GM23248 (cell line): ENCODE results near the gene NPR2. TPM values are rescaled to one million over a fixed set of nuclear protein-coding genes. Genes with fewer than 3 reads are reported as not detected.

Experiments
- DNase-seq: peaks from one replicate; pipeline ENCODE4 v3.0.0-alpha.2; 2015
- H2AFZ ChIP-seq: fragments of 200-600 bp; sonication (generic); 2 replicates; pipeline ENCODE4 v1.6.1; 2016; ENCODE audit warnings: antibody characterized with exemption
- H3F3A ChIP-seq: fragments of 200-600 bp; sonication (generic); 2 replicates; pipeline ENCODE4 v1.6.1; 2016; ENCODE audit warnings: mild to moderate bottlenecking, antibody characterized with exemption, mixed run types; ENCODE audit not compliant: insufficient read depth
- H3K27ac ChIP-seq: fragments of 200-600 bp; sonication (generic); 2 replicates; pipeline ENCODE4 v1.5.1; 2016; ENCODE audit warnings: mild to moderate bottlenecking
- H3K27me3 ChIP-seq: fragments of 200-600 bp; sonication (generic); replicated peaks from 2 replicates; pipeline ENCODE4 v1.6.1; 2016; ENCODE audit warnings: mild to moderate bottlenecking; ENCODE audit not compliant: insufficient read depth
- H3K36me3 ChIP-seq: fragments of 200-600 bp; sonication (generic); 2 replicates; pipeline ENCODE4 v1.6.1; 2016; ENCODE audit warnings: low read depth, mild to moderate bottlenecking
- H3K4me1 ChIP-seq: fragments of 200-600 bp; sonication (generic); 2 replicates; pipeline ENCODE4 v1.6.1; 2016; ENCODE audit warnings: mild to moderate bottlenecking; ENCODE audit not compliant: insufficient read depth
- H3K4me2 ChIP-seq: fragments of 200-600 bp; sonication (generic); one replicate; pipeline ENCODE4 v1.6.1; 2016; ENCODE audit warnings: mild to moderate bottlenecking; ENCODE audit not compliant: unreplicated experiment
- H3K4me3 ChIP-seq: fragments of 200-600 bp; sonication (generic); 2 replicates; pipeline ENCODE4 v1.5.1; 2016; ENCODE audit warnings: mild to moderate bottlenecking
- H3K79me2 ChIP-seq: fragments of 200-600 bp; sonication (generic); 2 replicates; pipeline ENCODE4 v1.6.1; 2016; ENCODE audit warnings: mild to moderate bottlenecking; ENCODE audit not compliant: insufficient read depth
- H3K9ac ChIP-seq: fragments of 200-600 bp; sonication (generic); 2 replicates; pipeline ENCODE4 v1.6.1; 2016; ENCODE audit warnings: mild to moderate bottlenecking
- H3K9me2 ChIP-seq: fragments of 200-600 bp; sonication (generic); 2 replicates; pipeline ENCODE4 v1.6.1; 2016; ENCODE audit warnings: mixed run types, mild to moderate bottlenecking, moderate library complexity; ENCODE audit not compliant: insufficient read depth
- H3K9me3 ChIP-seq: fragments of 200-600 bp; sonication (generic); one replicate; pipeline ENCODE4 v1.6.1; 2017; ENCODE audit warnings: low read depth
- H4K20me1 ChIP-seq: fragments of 200-600 bp; sonication (generic); 2 replicates; pipeline ENCODE4 v1.6.0; 2016; ENCODE audit not compliant: insufficient read depth
- EZH2 ChIP-seq: fragments of 200-600 bp; sonication (generic); IDR thresholded peaks from 2 replicates; pipeline ENCODE4 v1.6.1; 2018; ENCODE audit warnings: antibody characterized with exemption, mild to moderate bottlenecking; ENCODE audit not compliant: insufficient read depth, poor library complexity, severe bottlenecking
- EZH2phosphoT487 ChIP-seq: fragments of 200-600 bp; sonication (generic); IDR thresholded peaks from 2 replicates; pipeline ENCODE4 v1.6.1; 2018; ENCODE audit warnings: antibody characterized with exemption, moderate library complexity, mild to moderate bottlenecking, low read depth; ENCODE audit not compliant: insufficient read depth
- WGBS, 2 experiments: methylation state at CpG; one replicate each; pipeline ENCODE4 v1.1.6; 2015 to 2017; ENCODE audit warnings: low lambda C conversion rate in 2 of 2, low coverage in 1 of 2; ENCODE audit errors: missing lambda C conversion rate in 2 of 2; 5-methylcytosine and 5-hydroxymethylcytosine counted together
- in situ Hi-C: fragments of 300-500 bp; cut with MboI; formaldehyde crosslinking; loops from 2 replicates; pipeline ENCODE4 v1.15.0; 2020
- polyA plus RNA-seq: library from polyadenylated mRNA; unstranded; fragments of >200 nt; fragmentation: Nextera tagmentation; extraction: Ambion mirVana; gene quantifications from 2 replicates; pipeline ENCODE4 v1.2.1, GENCODE V29; 2016
- total RNA-seq: library from RNA; depleted of rRNA; stranded (reverse); fragments of >200 nt; shearing (Covaris generic); gene quantifications from 2 replicates; pipeline ENCODE4 v1.2.3, GENCODE V29; 2014

Gene NPR2
- total and polyA plus RNA-seq, 2 experiments from 2014 or later, result 11.8 to 26.9 TPM

GRCh38 chr9:35829764-35830096 is 38.3 kb downstream of the NPR2 start:
- H4K20me1 ChIP-seq, result no peaks in the 10 kb centered on the region
- TF ChIP-seq EZH2phosphoT487, result no peak
- no peak for TF ChIP-seq EZH2
- peak overlapping the region; percentile 87 for H3K9ac ChIP-seq

DNA sequence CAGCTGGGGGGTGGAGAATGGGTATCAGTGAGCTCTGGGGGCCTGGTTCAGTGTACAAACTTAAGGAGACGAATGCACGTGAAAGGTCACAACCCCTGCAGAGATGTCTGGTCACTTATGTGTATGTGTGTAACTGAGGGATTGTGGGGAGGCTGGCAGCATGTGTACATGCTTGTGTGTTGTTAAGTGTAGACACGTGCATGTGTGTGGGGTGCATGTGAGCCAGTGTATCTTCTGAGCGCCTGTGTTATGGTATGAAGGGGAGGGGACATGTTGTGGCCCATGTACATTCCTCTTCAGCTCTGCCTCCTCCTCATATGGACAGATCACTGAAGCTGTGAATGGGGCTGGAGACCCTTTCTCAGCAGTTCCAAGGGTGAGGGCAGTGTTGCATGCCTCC is 39.6 kb downstream of the NPR2 start:
- in situ Hi-C loops, result no loop called here
- Histone ChIP-seq H3K27ac (no peak overlapping the region), H3K79me2 (peaks cover 10% of the 10 kb centered on the region; the same call in 1 of the 2 replicates), H3K36me3 (no peaks in the 10 kb centered on the region), H3K9me2 (no peaks in the 10 kb centered on the region), H3K4me1 (peaks cover 26% of the 10 kb centered on the region), H3K4me3 (no peak overlapping the region), H3K27me3 (no peaks in the 10 kb centered on the region), H3F3A (peaks cover 12% of the 10 kb centered on the region), H2AFZ (no peak overlapping the region), H4K20me1 (no peaks in the 10 kb centered on the region), H3K4me2 (no peak overlapping the region), H3K9me3 (no peaks in the 10 kb centered on the region), H3K9ac (no peak overlapping the region)
- no peak for DNase-seq
- TF ChIP-seq EZH2phosphoT487, result no peak
- TF ChIP-seq EZH2, result no peak
- WGBS, 2 experiments, result 52 to 65% methylated on average over 4 of the region's 4 CpGs

More at GRCh38 chr9:35829764-35830096, 38.3 kb downstream of the NPR2 start:
- in situ Hi-C loops, result no loop called here
- no peaks in the 10 kb centered on the region for H3K9me2 ChIP-seq
- peak overlapping the region; percentile 98 for H2AFZ ChIP-seq
- H3K4me1 ChIP-seq, result peaks cover 27% of the 10 kb centered on the region
- H3K79me2 ChIP-seq, result peaks cover 10% of the 10 kb centered on the region; the same call in 1 of the 2 replicates
- peaks cover 12% of the 10 kb centered on the region for H3F3A ChIP-seq
- peak overlapping the region; percentile 83 for H3K4me3 ChIP-seq
- peak overlapping the region; percentile 53 for H3K27ac ChIP-seq
- no peaks in the 10 kb centered on the region for H3K9me3 ChIP-seq
- no peak for DNase-seq
- H3K36me3 ChIP-seq, result no peaks in the 10 kb centered on the region
- no peaks in the 10 kb centered on the region for H3K27me3 ChIP-seq
- 2 to 17% methylated on average over 2 of the region's 2 CpGs for WGBS, 2 experiments
- H3K4me2 ChIP-seq, result peak overlapping the region; percentile 90

DNA sequence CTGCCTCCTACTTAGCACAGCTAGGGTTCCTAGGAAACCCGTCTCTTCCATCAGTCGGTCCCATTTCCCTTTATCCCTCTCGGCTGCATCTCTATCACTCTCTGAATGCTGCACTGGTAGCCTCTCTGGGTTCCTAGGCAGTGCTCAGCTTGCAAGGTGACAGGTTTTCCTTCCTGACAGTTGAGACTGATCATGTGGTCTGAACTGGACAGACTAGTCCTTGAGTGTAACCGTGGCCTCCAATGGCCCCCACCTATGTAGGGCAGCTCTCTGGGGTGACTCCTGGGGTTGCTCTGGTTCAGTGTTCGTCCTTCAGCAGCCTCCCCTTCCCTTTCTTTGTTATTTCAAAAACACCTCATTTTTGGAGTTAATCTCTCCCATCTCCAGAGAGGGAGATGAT is 41.4 kb downstream of the NPR2 start:
- Histone ChIP-seq H3K9me3 (no peaks in the 10 kb centered on the region), H3K9ac (no peak overlapping the region), H4K20me1 (no peaks in the 10 kb centered on the region), H3K4me3 (no peak overlapping the region), H3F3A (no peaks in the 10 kb centered on the region), H3K79me2 (peaks cover 10% of the 10 kb centered on the region; the same call in 1 of the 2 replicates), H3K27me3 (no peaks in the 10 kb centered on the region), H3K9me2 (no peaks in the 10 kb centered on the region), H3K4me2 (no peak overlapping the region), H3K4me1 (peaks cover 10% of the 10 kb centered on the region), H3K27ac (no peak overlapping the region), H3K36me3 (no peaks in the 10 kb centered on the region), H2AFZ (no peak overlapping the region)
- TF ChIP-seq EZH2phosphoT487 (no peak), EZH2 (no peak)
- in situ Hi-C loops, result no loop called here
- WGBS, 2 experiments, result 76 to 78% methylated on average over 5 of the region's 5 CpGs
- DNase-seq, result no peak

GRCh38 chr9:35834260-35835215 is 43.1 kb downstream of the NPR2 start:
- WGBS, 2 experiments, result 82 to 87% methylated on average over 14 of the region's 14 CpGs
- in situ Hi-C loops, result no loop called here
- TF ChIP-seq EZH2phosphoT487, result no peak

More at GRCh38 chr9:35834260-35835215, 43.1 kb downstream of the NPR2 start:
- H3F3A ChIP-seq, result no peaks in the 10 kb centered on the region
- H3K4me1 ChIP-seq, result peaks cover 6% of the 10 kb centered on the region
- H3K36me3 ChIP-seq, result no peaks in the 10 kb centered on the region
- peaks cover 10% of the 10 kb centered on the region; the same call in 1 of the 2 replicates for H3K79me2 ChIP-seq
- no peak overlapping the region for H3K9ac ChIP-seq
- no peaks in the 10 kb centered on the region for H3K9me2 ChIP-seq
- no peak overlapping the region for H3K27ac ChIP-seq
- H4K20me1 ChIP-seq, result no peaks in the 10 kb centered on the region
- no peaks in the 10 kb centered on the region for H3K9me3 ChIP-seq
- H2AFZ ChIP-seq, result no peak overlapping the region
- no peaks in the 10 kb centered on the region for H3K27me3 ChIP-seq
- DNase-seq, result no peak
- H3K4me2 ChIP-seq, result no peak overlapping the region
- no peak overlapping the region for H3K4me3 ChIP-seq
